ENCODE data around the gene CACFD1. TPM values are rescaled to one million over a fixed set of nuclear protein-coding genes. Genes with fewer than 3 reads are reported as not detected.

Gene CACFD1
- total RNA-seq, 1 donor, result 3.9 TPM

DNA sequence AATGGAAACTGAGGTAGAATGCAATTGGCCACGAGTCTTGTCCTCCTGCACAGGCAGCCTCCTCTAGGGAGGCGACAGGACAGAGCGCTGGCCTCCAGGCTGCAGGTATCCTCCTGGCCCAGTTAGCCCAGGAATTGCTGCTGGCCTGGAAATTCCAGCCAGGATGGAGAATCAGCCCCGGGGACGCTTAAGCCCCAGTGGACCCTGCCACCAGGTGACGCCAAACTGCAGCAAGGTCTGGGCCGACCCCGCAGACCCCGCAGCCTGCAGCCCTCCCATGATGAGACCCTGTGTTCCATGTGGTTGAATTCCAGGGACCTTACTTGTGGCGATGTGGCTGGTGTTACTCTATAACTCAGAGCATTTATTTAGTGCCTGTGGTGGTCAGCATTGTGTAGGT, 7.3 kb downstream of the CACFD1 start:
- TF ChIP-seq, protein P1, sequence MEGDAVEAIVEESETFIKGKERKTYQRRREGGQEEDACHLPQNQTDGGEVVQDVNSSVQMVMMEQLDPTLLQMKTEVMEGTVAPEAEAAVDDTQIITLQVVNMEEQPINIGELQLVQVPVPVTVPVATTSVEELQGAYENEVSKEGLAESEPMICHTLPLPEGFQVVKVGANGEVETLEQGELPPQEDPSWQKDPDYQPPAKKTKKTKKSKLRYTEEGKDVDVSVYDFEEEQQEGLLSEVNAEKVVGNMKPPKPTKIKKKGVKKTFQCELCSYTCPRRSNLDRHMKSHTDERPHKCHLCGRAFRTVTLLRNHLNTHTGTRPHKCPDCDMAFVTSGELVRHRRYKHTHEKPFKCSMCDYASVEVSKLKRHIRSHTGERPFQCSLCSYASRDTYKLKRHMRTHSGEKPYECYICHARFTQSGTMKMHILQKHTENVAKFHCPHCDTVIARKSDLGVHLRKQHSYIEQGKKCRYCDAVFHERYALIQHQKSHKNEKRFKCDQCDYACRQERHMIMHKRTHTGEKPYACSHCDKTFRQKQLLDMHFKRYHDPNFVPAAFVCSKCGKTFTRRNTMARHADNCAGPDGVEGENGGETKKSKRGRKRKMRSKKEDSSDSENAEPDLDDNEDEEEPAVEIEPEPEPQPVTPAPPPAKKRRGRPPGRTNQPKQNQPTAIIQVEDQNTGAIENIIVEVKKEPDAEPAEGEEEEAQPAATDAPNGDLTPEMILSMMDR (IDR thresholded peaks at IDR 0.05; ENCODE audit: insufficient read depth, low read depth, low read length), result no peak
- no peak overlapping the region for H3K4me3 ChIP-seq (ENCODE audit: low read depth, low read length)
- DNase-seq (ENCODE audit: low read depth), result no peak

DNA sequence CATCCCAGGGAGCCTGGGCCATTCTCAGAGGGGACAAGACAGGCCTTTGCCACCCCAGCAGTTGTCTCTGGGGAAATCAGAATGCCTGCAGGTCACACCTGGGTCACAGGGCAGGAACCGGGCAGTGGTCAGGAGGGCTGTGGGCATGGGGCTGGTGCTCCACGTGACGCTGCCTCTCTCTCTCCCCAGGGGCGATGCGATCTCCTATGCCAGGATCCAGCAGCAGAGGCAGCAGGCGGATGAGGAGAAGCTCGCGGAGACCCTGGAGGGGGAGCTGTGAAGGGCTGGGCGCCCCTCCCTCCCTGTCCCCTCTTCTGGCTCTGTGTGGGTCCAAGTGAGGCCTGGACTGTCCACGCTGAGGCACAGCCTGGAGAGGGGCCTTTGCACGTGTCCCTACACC, 8.6 kb downstream of the CACFD1 start:
- TF ChIP-seq, protein P1 (IDR thresholded peaks at IDR 0.05; ENCODE audit: insufficient read depth, low read depth, low read length), result no peak
- no peak overlapping the region for H3K4me3 ChIP-seq (ENCODE audit: low read depth, low read length)
- DNase-seq (ENCODE audit: low read depth), result no peak

DNA sequence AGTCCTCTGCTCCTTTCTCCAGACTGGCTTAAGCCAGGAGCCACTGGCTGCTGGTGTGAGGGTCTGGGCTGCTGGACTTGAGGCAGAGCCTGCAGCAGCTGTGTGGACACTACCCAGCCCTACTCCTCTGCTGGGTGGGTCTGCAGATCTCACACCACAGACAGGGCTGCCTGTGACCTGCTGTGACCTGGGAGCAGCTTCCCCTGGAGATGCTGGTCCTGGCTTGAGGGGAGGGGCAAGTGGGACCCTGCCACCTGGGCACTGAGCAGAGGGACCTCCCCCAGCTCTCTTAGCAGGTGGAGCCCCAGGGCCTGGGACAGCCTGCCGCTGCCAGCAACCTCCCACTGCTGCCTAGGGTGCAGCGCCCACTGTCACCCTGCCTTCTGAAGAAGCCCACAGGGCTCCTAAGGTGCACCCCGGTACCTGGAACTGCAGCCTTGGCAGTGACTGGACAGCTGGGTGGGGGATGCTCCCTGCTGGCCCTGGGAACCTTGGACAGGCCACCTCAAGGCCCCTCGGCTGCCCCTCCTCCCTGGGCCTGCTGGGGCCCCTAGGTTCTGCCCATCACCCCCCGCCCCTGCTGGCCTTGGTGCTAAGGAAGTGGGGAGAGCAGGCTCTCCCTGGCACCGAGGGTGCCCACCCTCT, 9.1 kb downstream of the CACFD1 start:
- TF ChIP-seq, protein P1 (IDR thresholded peaks at IDR 0.05; ENCODE audit: insufficient read depth, low read depth, low read length), result no peak
- DNase-seq (ENCODE audit: low read depth), result no peak
- no peak overlapping the region for H3K4me3 ChIP-seq (ENCODE audit: low read depth, low read length)

DNA sequence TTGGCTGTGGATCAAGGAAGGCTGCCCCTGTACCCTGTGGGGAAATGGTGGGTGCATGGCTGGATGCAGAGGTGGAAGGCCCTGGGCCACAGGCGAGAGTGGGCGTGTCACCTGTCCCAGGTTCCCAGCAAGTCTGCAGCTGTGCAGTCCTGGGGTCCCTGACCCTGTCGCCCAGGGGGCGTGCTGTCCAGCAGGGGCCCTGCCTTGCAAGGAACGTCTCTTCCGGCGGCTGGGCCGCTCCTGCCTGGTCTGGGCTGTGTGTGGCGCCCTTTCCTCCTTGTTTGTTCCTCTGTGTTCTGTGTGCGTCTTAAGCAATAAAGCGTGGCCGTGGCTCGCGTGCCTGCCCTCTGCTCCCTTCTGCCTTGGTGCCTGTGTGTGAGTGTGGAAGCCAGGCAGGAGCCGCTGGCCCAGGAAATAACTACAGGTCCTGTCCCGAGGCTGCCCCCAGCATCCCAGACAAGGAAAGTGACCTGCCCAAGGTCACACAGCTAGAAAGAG, 10.7 kb downstream of the CACFD1 start:
- TF ChIP-seq, protein P1 (IDR thresholded peaks at IDR 0.05; ENCODE audit: insufficient read depth, low read depth, low read length), result no peak
- no peak for DNase-seq (ENCODE audit: low read depth)

DNA sequence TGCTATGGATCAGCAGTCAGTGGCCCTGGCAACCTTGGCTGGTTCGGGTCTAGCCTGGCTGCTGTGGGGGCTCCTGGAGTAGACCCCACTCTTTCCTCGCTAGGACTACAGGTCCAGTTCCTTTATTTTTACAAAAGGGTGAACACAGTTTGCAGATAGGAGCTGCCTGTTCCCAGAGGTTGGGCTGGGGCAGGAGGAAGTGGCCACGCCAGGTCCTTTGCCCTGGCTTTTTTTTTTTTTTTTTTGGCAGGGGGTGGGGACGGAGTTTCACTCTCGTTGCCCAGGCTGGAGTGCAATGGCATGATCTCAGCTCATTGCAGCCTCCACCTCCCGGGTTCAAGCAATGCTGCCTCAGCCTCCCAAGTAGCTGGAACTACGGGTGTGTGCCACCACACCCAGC, 11.2 kb downstream of the CACFD1 start:
- TF ChIP-seq, protein P1 (IDR thresholded peaks at IDR 0.05; ENCODE audit: insufficient read depth, low read depth, low read length), result no peak
- H3K4me3 ChIP-seq (ENCODE audit: low read depth, low read length), result no peak overlapping the region
- no peak for DNase-seq (ENCODE audit: low read depth)

More for the DNA sequence above, 10.7 kb downstream of the CACFD1 start:
- no peak overlapping the region for H3K4me3 ChIP-seq (ENCODE audit: low read depth, low read length)

DNA sequence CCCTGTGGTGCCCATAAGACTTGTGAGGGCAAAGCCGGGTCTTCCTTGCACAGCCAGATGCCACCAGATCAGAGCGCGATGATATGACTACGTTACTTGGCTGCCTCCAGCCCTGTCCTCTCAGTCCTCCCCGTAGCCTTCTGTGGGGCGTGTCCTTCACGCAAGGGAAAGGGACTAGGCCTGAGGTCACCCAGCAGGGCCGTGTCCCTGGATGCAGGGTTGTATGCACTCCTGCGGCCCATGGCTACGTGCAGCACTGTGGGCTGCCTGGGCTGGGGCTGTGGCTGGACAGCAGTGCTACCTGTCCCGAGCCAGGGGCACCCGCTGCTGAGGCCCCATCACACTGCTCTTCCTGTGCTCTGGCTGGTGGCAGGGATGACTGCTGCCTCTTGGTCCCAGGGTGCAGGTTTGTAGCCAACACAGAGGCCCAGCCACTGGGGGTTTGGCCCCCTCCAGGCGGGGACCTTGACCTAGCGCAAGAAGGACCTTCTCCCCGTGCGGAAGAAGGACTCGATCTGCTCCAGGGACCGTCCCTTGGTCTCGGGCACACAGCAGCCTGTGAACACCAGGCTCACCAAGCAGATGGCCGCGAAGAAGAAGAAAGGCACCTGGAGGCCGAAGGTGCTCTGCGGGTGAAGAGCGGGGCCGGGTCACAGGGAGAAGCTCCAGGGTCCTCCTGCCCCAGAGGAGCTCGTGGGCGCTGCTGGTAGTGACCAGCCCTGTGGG, 11.9 kb downstream of the CACFD1 start:
- no peak overlapping the region for H3K4me3 ChIP-seq (ENCODE audit: low read depth, low read length)
- no peak for DNase-seq (ENCODE audit: low read depth)
- TF ChIP-seq, protein P1 (IDR thresholded peaks at IDR 0.05; ENCODE audit: insufficient read depth, low read depth, low read length), result no peak

All from fibroblast of villous mesenchyme (primary cell).